K562 (cell line): Measurements from ENCODE around the gene IKBKE. TPM values are rescaled to one million over a fixed set of nuclear protein-coding genes. Genes with fewer than 3 reads are reported as not detected.

Source experiments
- ATAC-seq: fragments of 200-7000 bp; cut with Tn5 transposase; 3 replicates; pipeline ENCODE4 v1.9.1; 2020; ENCODE audit warnings: moderate library complexity
- BruUV-seq: library from RNA; stranded (reverse); fragments of 400-500 nt; replicated peaks from 2 replicates; lab custom pipeline; 2021; lab: Mats Ljungman, UMichigan
- CTCF ChIA-PET: fragments of 300-600 bp; formaldehyde crosslinking; extraction: SDS; loops from one replicate; lab custom pipeline; 2021; ENCODE audit warnings: low intra/inter-chr PET ratio; lab: Yijun Ruan, JAX
- POLR2A ChIA-PET: fragments of 300-600, 350-650 bp; sonication (Branson Sonifier 250); formaldehyde crosslinking; extraction: SDS; loops from one replicate; lab custom pipeline; 2021; ENCODE audit warnings: antibody characterized with exemption, inconsistent platforms; lab: Yijun Ruan, JAX
- DNase-seq, 4 experiments: peaks; one replicate each; pipeline versions ENCODE4 v3.0.0 to v3.0.0-alpha.2; 2011 to 2018; ENCODE audit warnings: low spot score in 3 of 4, mixed read lengths in 3 of 4; ENCODE audit errors: extremely low read depth in 1 of 4
- FAIRE-seq: peaks from 2 replicates; lab custom pipeline; 2011; peaks lifted over from hg19 to GRCh38; lab: Jason Lieb, UNC
- H2AFZ ChIP-seq: 2 replicates; pipeline ENCODE4 v1.6.0; 2011; ENCODE audit warnings: low read depth, low read length, control low read depth, inconsistent platforms
- H3K27ac ChIP-seq: fragments of 200-600 bp; 3 replicates; pipeline ENCODE4 v1.8.0; 2011; ENCODE audit warnings: low read depth, mild to moderate bottlenecking, control low read depth, inconsistent platforms, low read length, moderate library complexity, mixed read lengths; ENCODE audit errors: extremely low read depth
- H3K27me3 ChIP-seq, 2 experiments: fragments of 300-600 bp in 1 of 2; 2 replicates in 1 of 2; 3 replicates in 1 of 2; pipeline versions ENCODE4 v1.6.0 to v1.8.0; 2011; ENCODE audit warnings: inconsistent platforms in 2 of 2, low read length in 2 of 2, mild to moderate bottlenecking in 1 of 2, mixed read lengths in 1 of 2, moderate library complexity in 1 of 2; ENCODE audit not compliant: control insufficient read depth in 2 of 2, insufficient read depth in 2 of 2
- H3K36me3 ChIP-seq: fragments of 300-600 bp; 3 replicates; pipeline ENCODE4 v1.8.0; 2011; ENCODE audit warnings: mild to moderate bottlenecking, low read length, inconsistent platforms; ENCODE audit not compliant: control insufficient read depth, insufficient read depth
- H3K4me1 ChIP-seq, 2 experiments: fragments of 200-600 bp in 1 of 2; replicated peaks in 1 of 2; 2 replicates in 1 of 2; 3 replicates in 1 of 2; pipeline versions ENCODE4 v1.5.1 to v1.8.0; 2011; ENCODE audit warnings: inconsistent platforms in 2 of 2, low read length in 2 of 2, mild to moderate bottlenecking in 1 of 2, mixed read lengths in 1 of 2, moderate library complexity in 1 of 2; ENCODE audit not compliant: control insufficient read depth in 2 of 2, insufficient read depth in 2 of 2
- H3K4me2 ChIP-seq: 2 replicates; pipeline ENCODE4 v1.6.1; 2011; ENCODE audit warnings: low read length, control low read depth, inconsistent platforms, mixed read lengths; ENCODE audit not compliant: insufficient read depth
- H3K4me3 ChIP-seq: fragments of 200-600 bp; sonication (generic), shearing (Covaris generic); 2 replicates; pipeline ENCODE4 v1.5.1; 2016; ENCODE audit warnings: control low read depth, inconsistent platforms
- H3K79me2 ChIP-seq: fragments of 200-600 bp; 3 replicates; pipeline ENCODE4 v1.8.0; 2011; ENCODE audit warnings: low read length, inconsistent platforms; ENCODE audit not compliant: control insufficient read depth, insufficient read depth
- H3K9ac ChIP-seq, 2 experiments: 2 replicates each; pipeline versions ENCODE4 v1.6.0 to v1.6.1; 2011; ENCODE audit warnings: low read depth in 2 of 2, low read length in 2 of 2, control low read depth in 1 of 2, inconsistent platforms in 1 of 2, mild to moderate bottlenecking in 1 of 2, mixed read lengths in 1 of 2; ENCODE audit not compliant: insufficient read depth in 1 of 2
- H3K9me1 ChIP-seq: one replicate; pipeline ENCODE4 v1.6.0; 2011; ENCODE audit warnings: inconsistent platforms, mild to moderate bottlenecking, low read length, moderate library complexity; ENCODE audit not compliant: control insufficient read depth, insufficient read depth
- H3K9me3 ChIP-seq: replicated peaks from 2 replicates; pipeline ENCODE4 v1.5.1; 2011; ENCODE audit warnings: low read depth, low read length, inconsistent platforms; ENCODE audit not compliant: control insufficient read depth, insufficient read depth
- H4K20me1 ChIP-seq: replicated peaks from 2 replicates; pipeline ENCODE4 v1.6.1; 2011; ENCODE audit warnings: low read length, inconsistent platforms, mixed read lengths; ENCODE audit not compliant: control insufficient read depth, insufficient read depth
- CBX3 ChIP-seq, 2 experiments: IDR thresholded peaks; 1 replicate in 1 of 2; 2 replicates in 1 of 2; pipeline ENCODE4 v1.6.1; 2012; ENCODE audit warnings: inconsistent platforms in 2 of 2, low read length in 2 of 2, borderline replicate concordance in 1 of 2, control low read depth in 1 of 2
- CBX5 ChIP-seq: IDR thresholded peaks from 2 replicates; pipeline ENCODE4 v1.6.1; 2014; ENCODE audit warnings: low read depth, borderline replicate concordance
- ZFPM2 ChIP-seq: fragments of 250-450 bp; sonication (Bioruptor Pico); IDR thresholded peaks from 2 replicates; pipeline ENCODE4 v1.5.1; 2022; ENCODE audit warnings: mild to moderate bottlenecking
- ZNF263 ChIP-seq: sonication (generic); formaldehyde crosslinking; IDR thresholded peaks from 2 replicates; pipeline ENCODE4 v1.8.0; 2022; ENCODE audit warnings: mild to moderate bottlenecking, missing genetic modification reagents, borderline replicate concordance
- ZNF584 ChIP-seq: fragments of 200-800 bp; sonication (Bioruptor generic); IDR thresholded peaks from 2 replicates; pipeline ENCODE4 v1.6.1; 2016; ENCODE audit warnings: low read depth, mild to moderate bottlenecking, missing genetic modification characterization, missing compliant biosample characterization
- WGBS: fragments of 100-300 bp; shearing (Covaris generic); methylation state at CpG from one replicate; pipeline ENCODE4 v1.1.6; 2016; ENCODE audit warnings: low coverage, mixed read lengths; ENCODE audit not compliant: insufficient coverage; ENCODE audit errors: missing lambda C conversion rate; 5-methylcytosine and 5-hydroxymethylcytosine counted together
- in situ Hi-C: fragments of 300-500 bp; cut with MboI; formaldehyde crosslinking; loops from 4 replicates; pipeline ENCODE4 v1.15.0; 2018; ENCODE audit warnings: inconsistent platforms, mixed read lengths
- intact Hi-C: fragments of 100-400 bp; cut with micrococcal nuclease; formaldehyde crosslinking; loops from 2 replicates; pipeline ENCODE4 v1.14.2; 2022
- polyA plus RNA-seq, 8 experiments: library from polyadenylated mRNA; depleted of rRNA in 4 of 8; stranded (reverse) in 5 of 8; unstranded in 3 of 8; fragments of >200 nt; fragmentation: Nextera tagmentation in 2 of 8; fragmentation: Illumina TruSeq in 1 of 8; extraction: Ambion mirVana in 2 of 8; extraction: Trizol in 1 of 8; gene quantifications; 2 replicates each; pipeline versions ENCODE4 v1.2.1 to v1.2.3, GENCODE V29; 2011 to 2014; ENCODE audit warnings: inconsistent platforms in 1 of 8, missing spikeins in 1 of 8
- total RNA-seq, 7 experiments: library from RNA; depleted of rRNA in 6 of 7; stranded (reverse); fragments of >200 nt in 6 of 7; fragmentation: Illumina TruSeq in 2 of 7; extraction: Trizol in 2 of 7; gene quantifications; 2 replicates each; pipeline versions ENCODE4 v1.2.1 to v1.2.3, GENCODE V29; 2011 to 2021; ENCODE audit warnings: low replicate concordance in 1 of 7
- TF ChIP-seq, protein P1 (sequence below), 2 experiments: fragments of 200-800 bp in 1 of 2; sonication (Bioruptor generic) in 1 of 2; sonication (generic) in 1 of 2; formaldehyde crosslinking in 1 of 2; IDR thresholded peaks in 1 of 2; conservative IDR thresholded peaks in 1 of 2; 2 replicates each; pipeline versions ENCODE4 v1.5.0 to v1.6.1; 2016 to 2020; ENCODE audit warnings: missing compliant biosample characterization in 1 of 2, missing genetic modification characterization in 1 of 2, missing genetic modification reagents in 1 of 2
- TF ChIP-seq, protein P2 (sequence below): fragments of 200-800 bp; sonication (Bioruptor generic); IDR thresholded peaks from 2 replicates; pipeline ENCODE4 v1.6.1; 2017; ENCODE audit warnings: missing genetic modification characterization, missing compliant biosample characterization

The IKBKE gene
- total and polyA plus RNA-seq, 9 of the 15 experiments (the other 6 are each of a cell fraction or from before 2014, with no cell fraction given), result 2.3 to 9.0 (median 4.8) TPM

DNA sequence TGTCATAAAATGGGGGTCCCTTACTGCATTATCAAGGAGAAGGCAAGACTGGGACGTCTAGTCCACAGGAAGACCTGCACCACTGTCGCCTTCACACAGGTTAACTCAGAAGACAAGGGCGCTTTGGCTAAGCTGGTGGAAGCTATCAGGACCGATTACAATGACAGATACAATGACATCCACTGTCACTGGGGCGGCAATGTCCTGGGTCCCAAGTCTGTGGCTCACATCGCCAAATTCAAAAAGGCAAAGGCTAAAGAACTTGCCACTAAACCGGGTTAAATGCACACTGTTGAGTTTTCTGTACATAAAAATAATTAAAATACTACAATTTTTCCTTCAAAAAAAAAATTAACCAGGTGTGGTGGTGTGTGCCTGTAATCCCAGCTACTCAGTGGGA lies 59.1 kb downstream of the IKBKE start:
- POLR2A ChIA-PET, result interaction anchor here (0.6 to 1.3 kb wide), 4 partner anchors 12 to 26 kb away, joined by 3 read pairs; no protein-coding TSS in a partner anchor
- CTCF ChIA-PET, result no interaction called here
- Histone ChIP-seq H3K27ac (no peak overlapping the region), H3K4me1 (no peaks in the 10 kb centered on the region; a peak in 1 of 5 replicates), H3K9me1 (no peaks in the 10 kb centered on the region), H4K20me1 (no peaks in the 10 kb centered on the region), H3K4me3 (no peak overlapping the region), H3K9ac (no peak overlapping the region), H3K36me3 (no peaks in the 10 kb centered on the region), H3K9me3 (no peaks in the 10 kb centered on the region), H3K4me2 (no peak overlapping the region), H3K79me2 (no peaks in the 10 kb centered on the region), H3K27me3 (peaks cover 3 to 7% of the 10 kb centered on the region in 2 experiments; a peak in 2 of 5 replicates), H2AFZ (no peak overlapping the region)
- intact Hi-C loops (no loop called here), in situ Hi-C loops (no loop called here)
- no peak for FAIRE-seq
- no TSS peak for BruUV-seq
- no peak for DNase-seq
- ATAC-seq, result no peak
- TF ChIP-seq ZFPM2 (CRISPR knock-in tag) (no peak), CBX5 (0 out of 2 replicates have a peak, but pooled peaks have one; percentile 21), CBX3 (IDR thresholded peaks at IDR 0.05; ENCODE audit: borderline replicate concordance in 1 of 2, low read length in 2 of 2) (0 out of 3 replicates have a peak, but pooled peaks of 1 of the 2 experiments have one; percentile 34), ZNF584 (CRISPR knock-in tag) (peak; percentile 88; the same call in 1 of the 2 replicates)
- 19% methylated on average over 7 of the region's 7 CpGs for WGBS

DNA sequence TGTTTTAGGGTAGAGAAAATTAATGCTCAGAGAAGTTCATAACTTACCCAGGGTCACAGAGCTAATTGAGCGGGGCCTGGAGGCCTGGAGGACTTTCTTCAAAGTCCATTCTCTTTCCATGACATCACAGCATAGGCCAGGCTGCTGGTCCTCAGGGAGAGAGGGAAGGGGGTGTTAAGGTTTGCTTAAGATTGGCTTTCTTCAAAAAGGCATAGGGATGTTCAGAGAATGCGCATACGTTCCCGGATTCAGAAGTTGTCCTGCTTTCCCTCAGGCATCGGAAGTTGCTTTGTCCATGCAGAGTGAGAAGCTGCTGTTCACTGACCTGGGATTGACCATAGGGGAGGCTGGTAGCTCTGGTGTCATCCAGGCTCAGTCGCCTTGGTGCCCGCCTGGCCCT lies 62.1 kb downstream of the IKBKE start:
- POLR2A ChIA-PET, result interaction anchor here (0.7 to 1.3 kb wide), 2 partner anchors 10 to 614 kb away, joined by 3 to 5 read pairs; no protein-coding TSS in a partner anchor
- CTCF ChIA-PET, result no interaction called here
- no peak overlapping the region for H3K4me3 ChIP-seq
- H3K36me3 ChIP-seq, result no peaks in the 10 kb centered on the region
- no peak for FAIRE-seq
- H3K4me1 ChIP-seq, result no peaks in the 10 kb centered on the region
- TF ChIP-seq, protein P1, sequence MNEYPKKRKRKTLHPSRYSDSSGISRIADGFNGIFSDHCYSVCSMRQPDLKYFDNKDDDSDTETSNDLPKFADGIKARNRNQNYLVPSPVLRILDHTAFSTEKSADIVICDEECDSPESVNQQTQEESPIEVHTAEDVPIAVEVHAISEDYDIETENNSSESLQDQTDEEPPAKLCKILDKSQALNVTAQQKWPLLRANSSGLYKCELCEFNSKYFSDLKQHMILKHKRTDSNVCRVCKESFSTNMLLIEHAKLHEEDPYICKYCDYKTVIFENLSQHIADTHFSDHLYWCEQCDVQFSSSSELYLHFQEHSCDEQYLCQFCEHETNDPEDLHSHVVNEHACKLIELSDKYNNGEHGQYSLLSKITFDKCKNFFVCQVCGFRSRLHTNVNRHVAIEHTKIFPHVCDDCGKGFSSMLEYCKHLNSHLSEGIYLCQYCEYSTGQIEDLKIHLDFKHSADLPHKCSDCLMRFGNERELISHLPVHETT (CRISPR knock-in tag; conservative IDR thresholded peaks at IDR 0.05 in 1 of 2, IDR thresholded peaks at IDR 0.05 in 1 of 2), result no peak
- TF ChIP-seq, protein P2, sequence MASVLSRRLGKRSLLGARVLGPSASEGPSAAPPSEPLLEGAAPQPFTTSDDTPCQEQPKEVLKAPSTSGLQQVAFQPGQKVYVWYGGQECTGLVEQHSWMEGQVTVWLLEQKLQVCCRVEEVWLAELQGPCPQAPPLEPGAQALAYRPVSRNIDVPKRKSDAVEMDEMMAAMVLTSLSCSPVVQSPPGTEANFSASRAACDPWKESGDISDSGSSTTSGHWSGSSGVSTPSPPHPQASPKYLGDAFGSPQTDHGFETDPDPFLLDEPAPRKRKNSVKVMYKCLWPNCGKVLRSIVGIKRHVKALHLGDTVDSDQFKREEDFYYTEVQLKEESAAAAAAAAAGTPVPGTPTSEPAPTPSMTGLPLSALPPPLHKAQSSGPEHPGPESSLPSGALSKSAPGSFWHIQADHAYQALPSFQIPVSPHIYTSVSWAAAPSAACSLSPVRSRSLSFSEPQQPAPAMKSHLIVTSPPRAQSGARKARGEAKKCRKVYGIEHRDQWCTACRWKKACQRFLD, result peak; percentile 57; the same call in 1 of the 2 replicates
- 0 out of 2 replicates have a peak, but pooled peaks have one; percentile 25 for TF ChIP-seq ZNF263 (CRISPR knock-in tag)
- TF ChIP-seq, all 486 proteins: peak for 2
- peak overlapping the region in 1 of 2 experiments; percentile 28; a peak in 1 of 4 replicates for H3K9ac ChIP-seq
- H4K20me1 ChIP-seq, result no peaks in the 10 kb centered on the region
- H3K9me3 ChIP-seq, result no peaks in the 10 kb centered on the region
- in situ Hi-C loops (no loop called here), intact Hi-C loops (no loop called here)
- H3K79me2 ChIP-seq, result no peaks in the 10 kb centered on the region
- H3K27me3 ChIP-seq, result peaks cover 8 to 26% of the 10 kb centered on the region in 2 experiments; a peak in 4 of 5 replicates
- H3K27ac ChIP-seq, result no peak overlapping the region
- H2AFZ ChIP-seq, result no peak overlapping the region; the same call in 1 of the 2 replicates
- DNase-seq, result no peak
- no peak for ATAC-seq
- WGBS, result 43% methylated on average over 7 of the region's 7 CpGs
- BruUV-seq, result no TSS peak
- H3K4me2 ChIP-seq, result no peak overlapping the region
- no peaks in the 10 kb centered on the region for H3K9me1 ChIP-seq
